Rectal smooth muscle tissue (tissue), 1 donor: Measurements from ENCODE around the gene GDPD2.

Experiments used
- H3K27ac ChIP-seq: one replicate; pipeline ENCODE4 v1.7.0; 2013; ENCODE audit warnings: low read depth, low read length, inconsistent platforms
- H3K27me3 ChIP-seq: one replicate; pipeline ENCODE4 v1.7.0; 2013; ENCODE audit warnings: low read length; ENCODE audit not compliant: control insufficient read depth, insufficient read depth
- H3K36me3 ChIP-seq: one replicate; pipeline ENCODE4 v1.7.0; 2013; ENCODE audit warnings: low read length; ENCODE audit not compliant: control insufficient read depth, insufficient read depth
- H3K4me1 ChIP-seq: one replicate; pipeline ENCODE4 v1.7.0; 2013; ENCODE audit warnings: low read length; ENCODE audit not compliant: control insufficient read depth, insufficient read depth
- H3K4me3 ChIP-seq: one replicate; pipeline ENCODE4 v1.7.0; 2013; ENCODE audit warnings: low read length
- H3K9ac ChIP-seq: one replicate; pipeline ENCODE4 v1.7.0; 2013; ENCODE audit warnings: low read length

The GDPD2 gene

GRCh38 chrX:70481471-70482270, 58.6 kb downstream of the GDPD2 start:
- Histone ChIP-seq H3K4me3 (no peak overlapping the region), H3K4me1 (peaks cover 11% of the 10 kb centered on the region), H3K9ac (no peak overlapping the region)

GRCh38 chrX:70482300-70482699, 59.2 kb downstream of the GDPD2 start:
- H3K36me3 ChIP-seq = no peaks in the 10 kb centered on the region
- H3K27ac ChIP-seq = no peak overlapping the region
- H3K4me1 ChIP-seq = peaks cover 11% of the 10 kb centered on the region
- no peak overlapping the region for H3K9ac ChIP-seq
- no peaks in the 10 kb centered on the region for H3K27me3 ChIP-seq
- H3K4me3 ChIP-seq = no peak overlapping the region

More at GRCh38 chrX:70481471-70482270, 58.6 kb downstream of the GDPD2 start:
- H3K36me3 ChIP-seq = no peaks in the 10 kb centered on the region
- H3K27ac ChIP-seq = no peak overlapping the region
- H3K27me3 ChIP-seq = no peaks in the 10 kb centered on the region
